HG03457 (cell line): ENCODE measurements around the gene RRM2.
A peak's percentile ranks its signal among the peaks of the same experiment; 100 is the strongest.

Source experiments
- ATAC-seq: cut with Tn5 transposase; IDR thresholded peaks from one replicate; pipeline ENCODE4 v1.9.1; 2021; ENCODE audit warnings: moderate number of reproducible peaks; ENCODE audit not compliant: unreplicated experiment

The RRM2 gene

GRCh38 chr2:10122500-10123280, at the start of gene RRM2:
Gene RRM2 (plus strand): TSS chr2:10122739. CDS start chr2:10122799, 60 bp downstream.
- ATAC-seq = peak; percentile 49

GRCh38 chr2:10073706-10074105, 48.8 kb upstream of the RRM2 start:
- no peak for ATAC-seq

DNA sequence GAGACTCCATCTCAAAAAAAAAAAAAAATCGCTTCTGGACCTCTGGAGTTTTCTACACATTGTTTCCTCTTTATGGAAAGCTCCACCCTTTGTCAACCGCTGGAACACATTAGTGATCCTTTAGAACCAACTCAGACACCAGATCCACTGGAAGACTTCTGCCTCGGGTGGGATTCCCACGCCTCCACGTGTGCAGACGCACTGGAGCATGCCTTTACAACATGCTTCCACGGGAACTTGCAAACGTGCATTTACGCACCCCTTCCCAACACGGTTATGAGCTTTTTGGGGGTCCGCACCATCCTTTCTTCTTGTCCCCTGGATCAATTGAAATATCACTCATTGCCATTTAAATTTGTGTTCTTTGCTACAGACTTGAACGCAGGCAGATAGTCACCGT, 47.4 kb upstream of the RRM2 start:
- ATAC-seq = no peak

DNA sequence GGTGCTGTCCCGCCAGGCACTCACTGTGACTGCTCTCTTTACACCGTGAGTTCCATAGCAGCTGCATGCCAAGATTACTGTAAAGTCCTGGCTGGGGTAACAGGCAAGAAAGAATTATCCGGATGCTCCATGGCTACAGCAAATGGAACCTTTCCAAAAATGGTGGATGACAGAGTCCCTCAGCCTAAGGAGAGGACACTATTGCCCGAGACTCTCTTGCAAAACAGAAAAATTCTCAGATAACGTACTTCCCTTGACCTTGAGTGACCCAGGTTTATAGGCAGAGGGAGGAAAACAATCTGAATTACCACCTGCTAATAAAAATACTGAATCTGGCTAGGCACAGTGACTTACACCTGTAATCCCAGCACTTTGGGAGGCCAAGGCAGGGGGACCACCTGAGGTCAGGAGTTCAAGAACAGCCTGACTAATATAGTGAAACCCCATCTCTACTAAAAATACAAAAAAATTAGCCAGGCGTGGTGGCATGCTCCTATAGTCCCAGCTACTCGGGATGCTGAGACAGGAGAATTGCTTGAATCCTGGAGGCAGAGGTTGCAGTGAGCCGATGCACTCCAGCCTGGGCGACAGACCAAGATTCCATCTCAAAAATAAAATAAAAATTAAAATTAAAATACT, 46.8 kb upstream of the RRM2 start:
- ATAC-seq = no peak

DNA sequence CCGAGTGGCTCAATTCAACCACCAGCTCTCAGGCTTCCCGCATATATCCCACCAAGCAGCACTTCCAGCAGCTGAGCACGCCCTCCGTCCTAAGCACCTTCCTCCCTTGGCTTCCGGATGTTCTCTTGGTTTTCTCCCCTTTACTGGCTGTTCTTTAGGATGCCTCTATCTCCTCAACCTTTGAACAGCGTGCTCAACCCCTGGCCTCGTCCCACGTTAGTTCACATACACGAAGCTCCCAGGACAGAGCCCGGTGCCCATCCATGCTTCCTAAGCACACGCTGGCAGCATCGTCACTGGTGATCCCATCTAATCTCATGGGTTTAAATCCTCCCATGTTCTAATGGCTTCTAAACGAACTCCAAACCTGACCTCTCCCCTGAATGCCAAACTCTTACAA, 46.0 kb upstream of the RRM2 start:
- ATAC-seq = no peak

GRCh38 chr2:10076988-10077527, 45.5 kb upstream of the RRM2 start:
- no peak for ATAC-seq

GRCh38 chr2:10078001-10078400, 44.5 kb upstream of the RRM2 start:
- no peak for ATAC-seq

GRCh38 chr2:10078704-10079265, 43.8 kb upstream of the RRM2 start:
- ATAC-seq = no peak

- no peak for ATAC-seq
These were observed 43.2 kb upstream of the RRM2 start for GRCh38 chr2:10079266-10079869.

- ATAC-seq = no peak
These were observed 42.5 kb upstream of the RRM2 start, which contains the start of gene CYS1 for GRCh38 chr2:10079870-10080535. Gene CYS1 (minus strand): TSS chr2:10080411. CDS start chr2:10080223, 188 bp downstream.

DNA sequence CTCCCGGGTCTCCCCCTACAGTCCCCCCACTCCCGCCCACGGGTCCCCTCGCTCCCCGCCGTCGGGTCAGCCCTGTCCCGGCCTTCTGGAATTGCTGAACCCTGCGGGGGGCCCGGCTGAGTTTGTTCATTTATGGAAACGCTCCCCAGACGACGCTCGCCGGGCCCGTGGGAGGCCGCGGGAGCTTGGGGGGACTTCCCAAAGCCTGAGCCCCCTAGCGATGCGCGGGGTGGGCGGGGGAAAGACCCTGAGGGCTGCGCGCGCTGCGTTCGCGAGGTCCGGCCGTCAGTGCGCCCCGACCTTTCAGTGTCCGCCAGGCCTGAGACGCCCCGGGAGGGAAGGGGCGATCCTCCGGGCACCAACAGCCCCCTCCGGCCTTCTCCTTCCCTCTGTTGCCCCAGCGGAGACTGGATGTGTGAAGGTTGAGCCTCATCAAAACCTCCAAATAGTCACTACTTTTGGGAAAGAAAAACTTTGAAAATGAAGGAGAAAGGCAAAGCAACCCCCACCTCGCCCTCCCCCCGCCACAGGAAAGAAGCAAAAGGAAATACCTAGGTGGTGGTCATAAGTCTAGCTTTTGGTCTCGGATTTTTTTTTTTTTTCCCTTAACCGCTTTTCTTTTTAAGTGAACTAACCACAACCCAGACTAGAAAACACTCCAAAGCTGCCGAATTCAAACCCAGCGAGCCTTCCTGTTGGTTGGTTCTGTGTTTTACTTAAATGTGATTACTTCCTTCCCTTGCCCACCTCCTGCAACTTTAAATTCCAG, 41.8 kb upstream of the RRM2 start:
- no peak for ATAC-seq

DNA sequence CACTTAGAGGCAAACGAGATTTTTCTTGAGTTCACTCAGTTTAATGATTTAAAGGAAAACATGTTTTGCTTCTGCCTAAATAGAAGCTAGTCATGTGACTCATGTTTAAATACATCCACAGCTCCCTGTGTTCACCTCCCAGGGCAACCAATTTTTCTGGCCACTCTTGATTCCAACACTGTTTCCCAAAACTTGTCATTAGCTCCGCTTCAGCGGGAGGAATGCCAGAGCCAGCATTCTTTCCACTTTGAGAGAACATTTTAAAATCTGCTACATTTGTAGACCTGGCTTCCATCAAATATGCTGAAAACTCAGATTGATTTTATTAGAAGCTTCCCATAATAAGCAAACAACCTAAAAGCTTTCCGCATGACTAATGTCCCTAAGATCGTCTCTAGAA, 39.5 kb upstream of the RRM2 start:
- ATAC-seq = no peak

GRCh38 chr2:10083692-10084211, 38.8 kb upstream of the RRM2 start:
- ATAC-seq = no peak

DNA sequence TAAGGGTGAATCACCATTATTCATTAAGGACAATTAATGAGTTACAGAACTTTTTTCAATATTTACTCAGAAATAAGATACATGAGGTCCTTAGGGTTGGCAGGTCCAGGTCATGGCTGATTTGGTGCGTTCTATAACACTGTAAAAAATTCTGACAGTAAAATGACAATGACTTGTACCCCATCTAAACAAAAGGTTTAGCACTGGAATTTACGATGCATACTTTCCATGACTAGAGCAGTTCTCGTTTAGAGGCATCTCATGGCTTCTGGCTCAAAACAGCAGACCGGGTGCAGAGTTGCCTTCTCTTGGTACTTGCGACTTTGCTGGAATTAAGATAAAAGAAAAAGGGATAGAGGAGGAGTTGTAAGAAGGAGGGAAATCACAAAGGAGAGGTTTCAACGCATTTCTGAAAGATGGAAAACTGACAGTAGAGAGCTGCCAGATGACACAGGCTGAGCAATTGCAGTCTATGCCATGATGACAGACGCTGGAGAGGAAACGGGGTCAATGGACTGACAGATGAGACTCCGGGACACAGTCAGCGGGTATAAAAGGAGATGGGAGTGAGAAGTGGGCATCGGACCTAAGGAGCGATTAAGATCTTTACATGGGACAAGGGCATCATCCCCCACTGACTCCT, 38.2 kb upstream of the RRM2 start:
- no peak for ATAC-seq

- ATAC-seq = no peak
These were observed 37.4 kb upstream of the RRM2 start for GRCh38 chr2:10085043-10085667.

DNA sequence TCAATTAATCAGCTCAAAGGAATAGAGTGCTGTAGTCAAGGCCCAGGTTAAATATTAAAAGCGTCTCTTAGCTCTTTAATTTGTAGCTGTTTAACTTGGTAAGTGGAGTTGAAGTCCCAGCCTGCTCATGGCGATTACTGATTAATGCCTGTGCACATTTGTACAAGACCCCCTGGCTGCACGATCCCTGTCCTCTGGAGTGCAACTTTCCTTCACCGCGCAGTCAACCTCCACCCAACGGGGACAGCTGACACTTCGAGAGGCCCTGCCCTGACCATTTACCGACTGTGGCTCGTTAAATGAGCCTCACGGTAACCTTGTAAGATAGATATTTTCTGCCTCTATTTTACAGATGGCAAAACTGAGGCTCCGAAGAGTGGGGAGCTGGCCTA, 36.9 kb upstream of the RRM2 start:
- no peak for ATAC-seq

GRCh38 chr2:10086950-10087349, 35.6 kb upstream of the RRM2 start:
- ATAC-seq = no peak

DNA sequence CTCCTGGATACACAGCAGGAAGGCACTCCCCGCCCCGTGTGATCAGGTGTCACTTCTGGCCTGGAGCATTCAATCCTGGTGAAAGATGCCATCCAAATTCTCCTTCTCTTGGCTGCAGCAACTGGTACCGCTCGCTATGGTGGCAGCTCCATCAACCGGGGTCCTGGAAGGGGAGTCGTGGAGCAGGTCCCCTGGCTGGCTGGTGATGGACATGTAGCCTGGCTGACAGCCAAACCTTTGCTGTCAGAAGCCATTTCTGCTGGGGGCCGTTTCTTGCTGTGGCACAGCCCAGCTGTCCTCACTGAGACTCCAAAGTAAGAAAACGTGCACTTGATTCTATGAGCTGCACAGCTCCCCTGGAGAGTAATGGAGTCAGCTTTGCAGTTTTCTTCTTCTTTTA, 35.2 kb upstream of the RRM2 start:
- no peak for ATAC-seq

- peak; percentile 48 for ATAC-seq
These were observed 32.9 kb upstream of the RRM2 start for GRCh38 chr2:10089565-10090190.
